Measurements from ENCODE around the gene TBCA.

The TBCA gene

GRCh38 chr5:77641963-77642737 lies 134.0 kb downstream of the TBCA start:
- peak; percentile 49 for DNase-seq

- no peak for DNase-seq
Observed at GRCh38 chr5:77641397-77641943, 134.7 kb downstream of the TBCA start.

Measured in retina (tissue), 1 donor.